Lung (tissue), 12 donors: ENCODE results near the gene ODC1. TPM values are rescaled to one million over a fixed set of nuclear protein-coding genes. Genes with fewer than 3 reads are reported as not detected.
"Not testable (repeated sequence)": the region's sequence is repeated elsewhere in the genome, so short reads cannot be mapped to it uniquely, and the experiment has no call there.

Experiments
- ATAC-seq: fragments of 200-7000 bp; cut with Tn5 transposase; one replicate; pipeline ENCODE4 v1.9.1; 2020; ENCODE audit warnings: moderate number of reproducible peaks; ENCODE audit not compliant: insufficient read depth, low FRiP score
- DNase-seq, 3 donors: peaks; one replicate each; pipeline ENCODE4 v3.0.0-alpha.2; 2013 to 2017
- H3K27ac ChIP-seq, 2 donors: one replicate each; pipeline ENCODE4 v1.5.1; 2013; ENCODE audit warnings: mild to moderate bottlenecking in 2 of 2, moderate library complexity in 2 of 2, control low read depth in 1 of 2, inconsistent platforms in 1 of 2, low read depth in 1 of 2, low read length in 1 of 2
- H3K27me3 ChIP-seq, 3 donors: one replicate each; pipeline ENCODE4 v1.5.1; 2013; ENCODE audit warnings: low read length in 2 of 3; ENCODE audit not compliant: control insufficient read depth in 3 of 3, insufficient read depth in 3 of 3
- H3K36me3 ChIP-seq, 4 donors: one replicate each; pipeline ENCODE4 v1.5.1; 2013; ENCODE audit warnings: low read length in 4 of 4, mild to moderate bottlenecking in 1 of 4, moderate library complexity in 1 of 4; ENCODE audit not compliant: control insufficient read depth in 4 of 4, insufficient read depth in 4 of 4
- H3K4me1 ChIP-seq, 5 donors: one replicate each; pipeline ENCODE4 v1.5.1; 2013; ENCODE audit warnings: low read length in 5 of 5, mild to moderate bottlenecking in 2 of 5, moderate library complexity in 1 of 5; ENCODE audit not compliant: control insufficient read depth in 5 of 5, insufficient read depth in 5 of 5
- H3K4me3 ChIP-seq: one replicate; pipeline ENCODE4 v1.5.1; 2013; ENCODE audit warnings: mild to moderate bottlenecking, control low read depth, moderate library complexity
- H3K9ac ChIP-seq, 2 donors: one replicate each; pipeline ENCODE4 v1.5.1; 2013; ENCODE audit warnings: low read length in 2 of 2, control low read depth in 1 of 2; ENCODE audit not compliant: insufficient read depth in 1 of 2
- H3K9me3 ChIP-seq, 4 donors: one replicate each; pipeline ENCODE4 v1.5.1; 2013; ENCODE audit warnings: low read length in 3 of 4, mild to moderate bottlenecking in 1 of 4, moderate library complexity in 1 of 4; ENCODE audit not compliant: control insufficient read depth in 4 of 4, insufficient read depth in 3 of 4
- WGBS, 2 donors: extraction: QIAGEN DNeasy Blood & Tissue Kit; methylation state at CpG; one replicate each; pipeline ENCODE4 v1.1.7; 2013; 5-methylcytosine and 5-hydroxymethylcytosine counted together
- polyA plus RNA-seq, 2 donors: library from polyadenylated mRNA; stranded (reverse); fragments of 200-250 nt; gene quantifications; one replicate each; pipeline ENCODE4 v1.2.1, GENCODE V29; 2013
- total RNA-seq, 2 donors: library from RNA; depleted of rRNA in 1 of 2; stranded (reverse); fragments of >200 nt in 1 of 2; gene quantifications; one replicate each; pipeline ENCODE4 v1.2.1, GENCODE V29; 2014 to 2021
- TF ChIP-seq, protein P1 (sequence below): IDR thresholded peaks from 2 replicates; pipeline ENCODE4 v1.5.1; 2012; ENCODE audit warnings: mild to moderate bottlenecking; ENCODE audit errors: control extremely low read depth, extremely low read depth
- donor health status: control.
- donor health status: control.
- donor health status: Bipolar disorder and iron deficiency.
- donor health status: healthy.
- donor health status: DM: yes; HTN: yes; CAD: no.

The ODC1 gene
- total and polyA plus RNA-seq, 4 donors: 32.5 to 115 (median 75.4) TPM

DNA sequence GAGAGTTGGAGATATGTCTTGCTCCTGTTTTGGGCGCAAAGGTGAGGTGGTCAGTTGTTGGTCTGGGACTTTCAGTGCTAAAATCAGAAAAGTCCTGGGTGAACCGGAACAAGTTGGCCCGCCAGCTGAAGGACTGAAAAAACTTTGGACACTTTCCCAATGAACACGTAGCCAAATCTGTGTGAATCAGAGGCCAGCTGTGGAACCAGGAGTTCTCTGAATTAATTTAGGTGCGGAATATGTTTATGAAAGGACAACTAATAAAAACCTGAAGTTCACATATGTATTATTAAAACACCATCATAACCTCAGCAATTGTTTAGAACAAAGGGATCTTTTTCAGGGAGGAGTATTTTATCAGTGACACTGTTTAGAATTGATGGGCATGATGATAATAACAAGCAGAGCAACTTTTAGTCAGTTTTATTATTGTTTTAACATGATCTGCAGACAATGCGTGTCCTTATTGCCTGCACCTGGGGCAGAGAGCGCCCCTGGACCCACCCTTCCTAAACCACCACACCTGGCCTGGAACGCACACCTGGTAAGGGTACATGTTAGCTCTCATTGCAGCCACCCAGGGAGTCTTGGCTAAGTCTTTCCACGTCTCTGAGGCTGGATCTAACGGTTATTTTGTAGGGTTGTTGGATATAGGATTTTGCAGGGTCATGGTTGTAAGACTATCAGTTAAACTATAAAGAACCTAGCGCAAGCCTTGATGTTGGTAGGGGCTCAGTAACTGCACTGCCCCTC is 9.9 kb upstream of the ODC1 start:
- H3K4me3 ChIP-seq: no peak overlapping the region
- no peak overlapping the region for H3K9ac ChIP-seq
- ATAC-seq (no peak), DNase-seq (peak in 2 of 3 donors; percentile 40 to 51)
- H3K27me3 ChIP-seq: no peaks in the 10 kb centered on the region
- TF ChIP-seq, protein P1, sequence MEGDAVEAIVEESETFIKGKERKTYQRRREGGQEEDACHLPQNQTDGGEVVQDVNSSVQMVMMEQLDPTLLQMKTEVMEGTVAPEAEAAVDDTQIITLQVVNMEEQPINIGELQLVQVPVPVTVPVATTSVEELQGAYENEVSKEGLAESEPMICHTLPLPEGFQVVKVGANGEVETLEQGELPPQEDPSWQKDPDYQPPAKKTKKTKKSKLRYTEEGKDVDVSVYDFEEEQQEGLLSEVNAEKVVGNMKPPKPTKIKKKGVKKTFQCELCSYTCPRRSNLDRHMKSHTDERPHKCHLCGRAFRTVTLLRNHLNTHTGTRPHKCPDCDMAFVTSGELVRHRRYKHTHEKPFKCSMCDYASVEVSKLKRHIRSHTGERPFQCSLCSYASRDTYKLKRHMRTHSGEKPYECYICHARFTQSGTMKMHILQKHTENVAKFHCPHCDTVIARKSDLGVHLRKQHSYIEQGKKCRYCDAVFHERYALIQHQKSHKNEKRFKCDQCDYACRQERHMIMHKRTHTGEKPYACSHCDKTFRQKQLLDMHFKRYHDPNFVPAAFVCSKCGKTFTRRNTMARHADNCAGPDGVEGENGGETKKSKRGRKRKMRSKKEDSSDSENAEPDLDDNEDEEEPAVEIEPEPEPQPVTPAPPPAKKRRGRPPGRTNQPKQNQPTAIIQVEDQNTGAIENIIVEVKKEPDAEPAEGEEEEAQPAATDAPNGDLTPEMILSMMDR: no peak
- H3K36me3 ChIP-seq: no peaks in the 10 kb centered on the region
- no peaks in the 10 kb centered on the region for H3K4me1 ChIP-seq
- no peaks in the 10 kb centered on the region for H3K9me3 ChIP-seq
- WGBS, 2 donors: 64 to 81% methylated on average over 11 of the region's 11 CpGs
- no peak overlapping the region for H3K27ac ChIP-seq

DNA sequence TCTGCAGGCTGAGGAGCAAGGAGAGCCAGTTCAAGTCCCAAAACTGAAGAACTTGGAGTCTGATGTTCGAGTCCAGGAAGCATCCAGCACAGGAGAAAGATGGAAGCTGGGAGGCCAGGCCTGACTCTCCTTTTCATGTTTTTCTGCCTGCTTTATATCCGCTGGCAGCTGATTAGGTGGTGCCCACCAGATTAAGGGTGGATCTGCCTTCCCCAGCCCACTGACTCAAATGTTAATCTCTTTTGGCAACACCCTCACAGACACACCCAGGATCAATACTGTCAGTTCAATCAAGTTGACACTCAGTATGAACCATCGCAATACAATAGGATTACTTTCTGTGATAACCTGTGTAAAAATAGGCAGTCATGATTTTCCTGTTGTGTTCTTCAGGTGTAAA is 9.1 kb upstream of the ODC1 start:
- not testable (repeated sequence) for H3K4me3 ChIP-seq, H3K36me3 ChIP-seq, H3K9me3 ChIP-seq, H3K27me3 ChIP-seq, H3K9ac ChIP-seq, H3K27ac ChIP-seq, ATAC-seq, H3K4me1 ChIP-seq, DNase-seq
- 91 to 94% methylated on average over 3 of the region's 3 CpGs for WGBS, 2 donors

DNA sequence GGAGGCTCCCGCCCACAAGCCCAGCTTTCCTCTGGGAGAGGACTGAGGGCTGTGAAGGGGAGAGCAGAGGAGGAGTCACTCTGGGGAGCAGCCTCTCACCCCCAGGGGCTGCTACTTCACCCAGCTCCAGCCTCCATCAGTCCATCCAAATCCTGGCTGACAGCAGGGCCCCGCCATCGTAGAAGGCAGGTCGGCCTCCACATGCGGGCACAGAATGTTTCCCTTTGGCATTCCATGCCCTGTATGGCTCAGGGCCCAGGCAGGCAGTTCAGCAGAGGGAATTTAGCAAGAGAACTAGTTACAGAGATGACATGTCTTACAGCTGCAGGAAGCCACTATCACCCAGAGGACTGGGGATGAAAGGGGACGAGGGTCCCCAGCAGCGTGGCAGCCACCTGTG is 6.4 kb upstream of the ODC1 start:
- WGBS, 2 donors: 86 to 89% methylated on average over 7 of the region's 7 CpGs
- TF ChIP-seq, protein P1: no peak
- H3K36me3 ChIP-seq: no peaks in the 10 kb centered on the region
- no peak for ATAC-seq
- H3K27me3 ChIP-seq: no peaks in the 10 kb centered on the region
- no peak overlapping the region for H3K4me3 ChIP-seq
- no peak for DNase-seq
- H3K4me1 ChIP-seq: peaks cover 0 to 6% (median 5%) of the 10 kb centered on the region in 5 donors
- no peak overlapping the region for H3K9ac ChIP-seq
- no peaks in the 10 kb centered on the region for H3K9me3 ChIP-seq
- no peak overlapping the region for H3K27ac ChIP-seq

DNA sequence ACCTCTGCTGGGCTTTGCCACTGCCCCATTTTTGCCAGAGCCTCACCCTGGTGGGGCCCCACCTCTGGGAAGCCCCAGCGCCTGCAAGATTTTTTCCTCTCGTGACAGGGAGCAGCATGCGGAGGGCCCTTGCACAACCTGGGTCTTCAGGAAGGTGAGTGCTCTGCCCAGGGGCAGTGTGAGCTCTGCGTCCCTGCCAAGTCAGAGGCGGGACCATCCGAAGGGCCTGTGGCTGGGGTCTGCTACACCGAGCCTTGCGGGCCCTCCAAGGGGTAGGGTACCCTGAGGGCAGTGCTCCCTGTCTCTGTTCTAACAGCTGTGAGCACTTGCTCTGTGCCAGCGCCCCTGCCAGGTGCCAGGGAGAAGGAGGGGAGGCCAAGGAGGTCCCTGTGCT is 5.8 kb upstream of the ODC1 start:
- no peaks in the 10 kb centered on the region for H3K36me3 ChIP-seq
- peaks cover 0 to 12% (median 5%) of the 10 kb centered on the region in 5 donors for H3K4me1 ChIP-seq
- 73 to 82% methylated on average over 9 of the region's 9 CpGs for WGBS, 2 donors
- ATAC-seq (no peak), DNase-seq (no peak)
- H3K9me3 ChIP-seq: no peaks in the 10 kb centered on the region
- H3K27ac ChIP-seq: no peak overlapping the region
- H3K27me3 ChIP-seq: no peaks in the 10 kb centered on the region
- no peak overlapping the region for H3K4me3 ChIP-seq
- no peak overlapping the region for H3K9ac ChIP-seq
- TF ChIP-seq, protein P1: no peak
